ENCODE results near the gene STXBP5L. TPM values are rescaled to one million over a fixed set of nuclear protein-coding genes. Genes with fewer than 3 reads are reported as not detected.
"Not testable (repeated sequence)": the region's sequence is repeated elsewhere in the genome, so short reads cannot be mapped to it uniquely, and the experiment has no call there.

Gene STXBP5L
- total RNA-seq, 1 donor from 2014 or later: not detected

GRCh38 chr3:121096953-121097352, 188.9 kb downstream of the STXBP5L start:
- no peak overlapping the region for H3K27ac ChIP-seq
- no peak for DNase-seq
- ATAC-seq: no peak
- H3K36me3 ChIP-seq: no peaks in the 10 kb centered on the region
- H3K4me1 ChIP-seq: no peaks in the 10 kb centered on the region
- TF ChIP-seq CTCF (IDR thresholded peaks at IDR 0.05): no peak
- no peaks in the 10 kb centered on the region for H3K9me3 ChIP-seq
- intact Hi-C loops (cut with DNase I): no loop called here
- H3K27me3 ChIP-seq: no peaks in the 10 kb centered on the region
- H3K4me3 ChIP-seq: no peak overlapping the region

- intact Hi-C loops (cut with DNase I); DNase-seq; H3K27me3 ChIP-seq; H3K9me3 ChIP-seq; H3K4me1 ChIP-seq; H3K27ac ChIP-seq; ATAC-seq; H3K36me3 ChIP-seq; H3K4me3 ChIP-seq: not testable (repeated sequence)
Measured at GRCh38 chr3:121111086-121111485, 203.1 kb downstream of the STXBP5L start.

- TF ChIP-seq CTCF (IDR thresholded peaks at IDR 0.05): no peak
- Histone ChIP-seq H3K9me3 (no peaks in the 10 kb centered on the region), H3K36me3 (no peaks in the 10 kb centered on the region), H3K4me1 (no peaks in the 10 kb centered on the region), H3K27me3 (no peaks in the 10 kb centered on the region), H3K27ac (no peak overlapping the region), H3K4me3 (no peak overlapping the region)
- intact Hi-C loops (cut with DNase I): no loop called here
- ATAC-seq (no peak), DNase-seq (no peak)
Measured at GRCh38 chr3:121111914-121112612, 204.1 kb downstream of the STXBP5L start.

GRCh38 chr3:121126033-121126706, 218.2 kb downstream of the STXBP5L start:
- DNase-seq: no peak
- no peaks in the 10 kb centered on the region for H3K36me3 ChIP-seq
- no peak overlapping the region for H3K27ac ChIP-seq
- no peaks in the 10 kb centered on the region for H3K27me3 ChIP-seq
- no peaks in the 10 kb centered on the region for H3K4me1 ChIP-seq
- intact Hi-C loops (cut with DNase I): no loop called here
- H3K4me3 ChIP-seq: no peak overlapping the region
- ATAC-seq: no peak
- no peaks in the 10 kb centered on the region for H3K9me3 ChIP-seq
- TF ChIP-seq CTCF (IDR thresholded peaks at IDR 0.05): no peak

GRCh38 chr3:121126707-121127035, 218.7 kb downstream of the STXBP5L start:
- DNase-seq (no peak), ATAC-seq (no peak)
- Histone ChIP-seq H3K27me3 (no peaks in the 10 kb centered on the region), H3K27ac (no peak overlapping the region), H3K4me1 (no peaks in the 10 kb centered on the region), H3K4me3 (no peak overlapping the region), H3K36me3 (no peaks in the 10 kb centered on the region), H3K9me3 (no peaks in the 10 kb centered on the region)
- TF ChIP-seq CTCF (IDR thresholded peaks at IDR 0.05): no peak
- intact Hi-C loops (cut with DNase I): no loop called here

- Histone ChIP-seq H3K36me3 (no peaks in the 10 kb centered on the region), H3K4me1 (no peaks in the 10 kb centered on the region), H3K27me3 (no peaks in the 10 kb centered on the region), H3K9me3 (no peaks in the 10 kb centered on the region), H3K4me3 (no peak overlapping the region), H3K27ac (no peak overlapping the region)
- DNase-seq (no peak), ATAC-seq (no peak)
- TF ChIP-seq CTCF (IDR thresholded peaks at IDR 0.05): no peak
- intact Hi-C loops (cut with DNase I): no loop called here
Measured at GRCh38 chr3:121152573-121152972, 244.6 kb downstream of the STXBP5L start.

All from upper lobe of right lung (tissue), 1 donor.